ENCODE measurements around the gene LSM14A.

The LSM14A gene

DNA sequence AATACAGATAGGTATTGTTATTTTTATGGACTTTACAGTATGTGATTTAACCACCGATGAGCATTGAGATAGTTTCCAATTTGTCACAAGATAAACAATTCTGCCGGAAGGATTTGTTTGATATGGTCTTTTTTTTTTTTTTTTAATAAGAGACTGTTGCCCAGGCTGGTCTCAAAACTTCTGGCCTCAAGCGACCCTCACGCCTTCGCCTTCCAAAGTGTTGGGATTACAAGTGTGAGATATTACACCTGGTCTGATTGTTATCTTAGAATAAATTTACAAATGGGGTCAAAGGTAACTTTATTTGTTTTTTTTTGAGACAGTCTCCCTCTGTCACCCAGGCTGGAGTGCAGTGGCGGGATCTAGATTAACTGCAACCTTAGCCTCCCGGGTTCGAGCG is 83.2 kb downstream of the LSM14A start:
- DNase-seq (ENCODE audit: low spot score): no peak

DNA sequence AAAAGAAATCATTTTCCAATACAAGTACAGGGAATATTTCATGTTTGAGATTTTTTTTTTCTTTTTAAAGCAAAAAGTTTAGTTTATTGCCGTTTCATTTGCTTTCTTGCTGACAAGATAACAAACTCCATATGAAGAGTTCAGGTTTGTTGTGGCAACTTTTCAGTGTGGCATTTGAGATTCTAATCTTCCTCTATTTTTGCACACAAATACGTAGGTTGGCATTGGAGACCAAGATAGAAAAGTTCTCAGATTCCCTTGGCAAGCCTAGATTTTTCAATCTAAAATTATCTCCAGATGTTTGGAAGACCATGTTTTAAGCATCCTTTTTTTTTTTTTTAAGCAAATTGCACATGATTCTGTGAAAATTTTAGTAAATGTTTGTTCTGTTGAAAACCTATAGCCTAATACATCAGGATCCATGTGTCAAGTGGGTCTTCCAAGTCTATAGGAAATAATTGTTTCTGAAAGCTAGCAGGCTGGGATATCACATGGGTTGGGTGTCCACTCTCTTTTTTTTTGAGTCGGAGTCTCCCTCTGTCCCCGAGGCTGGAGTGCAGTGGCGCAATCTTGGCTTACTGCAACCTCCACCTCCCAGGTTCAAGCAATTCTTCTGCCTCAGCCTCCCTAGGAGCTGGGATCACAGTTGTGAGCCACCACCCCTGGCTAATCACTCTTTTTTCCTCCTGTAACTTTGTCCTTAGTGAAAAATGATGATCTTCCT is 84.7 kb downstream of the LSM14A start:
- no peak for DNase-seq (ENCODE audit: low spot score)

DNA sequence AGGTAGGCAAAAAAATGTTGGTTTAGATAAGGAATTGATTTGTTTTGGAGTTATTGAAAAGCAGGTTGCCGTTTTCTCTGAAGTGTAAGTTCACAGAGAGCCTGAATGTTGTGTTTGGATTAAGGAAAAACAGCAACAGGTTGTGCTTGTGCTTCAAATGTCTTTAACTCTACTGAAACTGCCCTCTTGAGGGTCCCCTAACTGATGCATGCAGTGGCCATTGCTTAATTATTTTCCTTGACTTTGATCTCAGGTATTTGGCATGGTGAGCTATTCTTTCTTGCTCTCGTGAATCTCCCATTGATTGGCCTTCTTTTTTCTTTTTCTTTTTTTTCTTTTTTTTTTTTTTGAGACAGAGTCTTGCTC is 85.2 kb downstream of the LSM14A start:
- no peak for DNase-seq (ENCODE audit: low spot score)

DNA sequence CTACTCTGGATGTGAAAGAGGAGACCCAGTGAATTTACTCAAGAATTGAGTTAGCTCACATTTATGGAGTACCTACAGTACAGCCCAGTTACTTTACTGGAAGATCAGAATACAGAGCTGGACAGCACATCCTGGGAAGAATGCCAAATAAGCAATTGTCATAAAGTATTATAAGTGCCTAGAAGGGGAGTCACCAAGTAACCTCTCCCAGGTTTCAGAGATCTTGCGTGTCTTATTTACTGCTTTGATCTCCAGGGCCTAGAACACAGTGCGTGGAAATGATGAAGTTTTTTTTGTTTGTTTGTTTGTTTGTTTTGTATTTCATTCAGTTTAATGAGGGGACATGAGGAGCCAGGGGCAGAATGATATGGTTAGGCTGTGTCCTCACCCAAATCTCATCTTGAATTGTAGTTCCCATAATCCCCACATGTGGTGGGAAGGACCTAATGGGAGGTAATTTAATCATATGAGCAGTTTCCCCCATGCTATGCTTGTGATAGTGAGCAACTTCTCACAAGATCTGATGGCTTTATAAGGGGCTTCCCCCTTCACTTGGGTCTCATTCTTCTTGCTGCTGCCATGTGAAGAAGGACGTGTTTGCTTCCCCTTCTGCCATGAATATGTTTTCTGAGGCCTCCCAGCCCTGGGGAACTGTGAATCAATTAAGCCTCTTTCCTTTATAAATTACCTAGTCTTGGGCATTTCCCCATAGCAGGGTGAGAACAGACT is 87.2 kb downstream of the LSM14A start:
- DNase-seq (ENCODE audit: low spot score): no peak

DNA sequence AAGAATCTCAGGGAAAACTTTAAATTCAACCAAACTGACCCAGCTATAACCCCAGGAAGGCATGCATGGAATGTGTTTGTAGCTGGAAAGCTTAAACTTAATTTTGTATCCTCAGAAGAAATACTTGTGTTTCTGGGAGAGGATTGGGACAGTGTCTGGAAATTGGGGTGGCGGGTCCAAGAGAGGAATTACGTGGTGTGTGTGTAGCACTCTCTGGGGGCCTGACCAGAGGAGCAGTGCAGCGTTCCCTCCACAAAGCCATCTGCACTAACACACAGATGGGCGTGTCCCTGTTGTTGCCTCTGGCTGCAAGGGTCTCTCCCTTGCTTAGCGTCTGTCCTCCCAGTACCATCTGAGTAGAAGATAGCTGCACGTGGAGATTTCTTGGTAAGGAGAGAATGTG is 88.5 kb downstream of the LSM14A start:
- DNase-seq (ENCODE audit: low spot score): no peak

DNA sequence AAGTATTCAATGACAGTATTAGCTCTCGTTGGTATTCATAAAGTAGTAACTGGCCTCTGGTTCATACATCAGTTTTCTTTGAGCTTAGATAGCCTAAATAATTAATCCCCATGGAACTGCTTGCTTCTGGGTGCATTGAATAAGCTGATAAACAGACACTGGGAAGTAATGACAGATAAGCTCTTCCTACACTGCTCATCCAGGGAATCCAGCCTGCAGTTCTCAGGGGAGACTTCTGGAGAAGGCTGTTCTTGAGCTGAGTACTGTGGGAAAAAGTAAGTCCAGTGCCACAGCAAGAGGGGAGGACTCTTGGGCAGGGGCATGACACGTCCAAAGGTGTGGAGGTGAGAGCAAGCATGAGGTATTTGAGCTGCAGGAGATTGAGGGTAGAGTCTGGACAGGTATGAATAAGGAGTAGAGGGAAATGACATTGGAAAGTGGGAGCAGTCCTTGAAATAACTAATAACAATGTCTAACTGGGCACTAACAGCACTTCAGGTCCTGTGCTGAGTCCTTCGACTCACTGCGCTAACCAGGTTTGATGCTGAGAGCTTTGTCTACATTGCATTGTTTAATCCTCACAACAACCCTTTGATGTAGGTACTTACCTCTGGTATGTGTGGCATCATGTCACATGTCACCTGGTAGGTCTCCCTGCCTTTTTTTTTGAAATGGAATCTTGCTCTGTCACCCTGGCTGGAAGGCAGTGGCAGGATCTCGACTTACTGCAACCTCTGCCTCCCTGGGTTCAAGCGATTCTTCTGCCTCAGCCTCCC is 89.2 kb downstream of the LSM14A start:
- DNase-seq (ENCODE audit: low spot score): no peak

DNA sequence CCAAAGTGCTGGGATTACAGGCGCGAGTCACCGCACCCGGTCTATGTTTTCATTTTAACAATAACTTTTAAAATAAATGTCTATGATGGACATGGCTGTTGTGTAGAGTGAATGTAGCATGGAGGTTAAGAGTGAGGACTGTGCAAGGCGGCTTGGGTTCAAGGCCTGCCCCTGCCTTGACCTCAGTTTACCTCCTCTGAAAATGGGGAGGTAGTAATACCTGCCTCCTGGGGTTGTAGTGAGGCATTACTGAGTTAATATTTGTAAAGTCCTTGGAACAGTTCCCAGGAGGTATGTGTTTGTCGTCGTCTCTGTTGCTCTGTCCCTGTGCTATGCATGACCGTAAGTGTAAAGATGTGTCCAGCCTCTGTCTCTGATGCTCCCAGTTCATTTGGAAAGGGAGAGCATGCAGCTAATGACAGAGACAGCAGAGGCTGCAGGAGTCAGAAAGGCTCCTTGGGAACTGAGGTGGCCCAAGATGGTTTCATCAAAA is 91.5 kb downstream of the LSM14A start:
- no peak for DNase-seq (ENCODE audit: low spot score)

DNA sequence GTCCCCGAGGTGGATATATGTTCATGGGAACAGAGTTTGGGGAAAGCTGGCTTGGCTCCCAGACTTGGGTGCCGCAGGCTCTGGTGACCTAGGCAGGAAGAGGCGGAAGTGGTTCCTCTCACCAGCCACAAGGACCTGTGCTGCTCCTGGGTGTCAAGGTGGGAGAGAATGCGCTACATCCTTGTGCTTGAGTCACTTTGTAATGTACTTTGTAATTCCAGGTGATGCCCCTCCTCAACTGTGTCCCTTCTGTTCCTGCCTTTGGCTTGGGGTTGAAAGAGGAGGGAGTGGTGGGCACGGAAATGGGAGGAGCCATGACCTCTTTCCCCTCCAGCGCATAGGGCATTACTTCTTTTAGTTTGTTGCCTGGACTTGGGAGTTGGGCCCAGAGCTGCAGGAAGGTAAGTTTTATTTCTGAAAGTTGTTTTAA is 92.9 kb downstream of the LSM14A start:
- DNase-seq (ENCODE audit: low spot score): no peak

DNA sequence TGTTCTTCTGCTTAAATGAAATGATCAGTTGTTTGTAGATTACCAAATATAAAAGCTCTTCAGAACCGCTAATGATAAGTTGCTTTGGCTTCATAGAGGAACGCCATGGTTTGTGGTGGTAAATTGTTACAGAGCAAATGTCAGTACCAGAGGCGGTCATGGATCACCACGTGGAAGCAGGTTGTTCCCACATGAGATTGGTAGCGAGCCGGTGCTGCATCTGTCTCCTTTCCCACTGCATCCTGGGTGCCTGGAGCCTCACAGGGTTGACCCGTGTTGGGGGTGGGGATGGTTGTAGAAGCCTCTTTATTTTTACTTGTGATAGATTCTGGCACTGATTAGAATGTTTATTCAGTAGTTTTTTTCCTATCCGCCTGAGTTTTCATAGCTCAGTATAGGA is 96.8 kb downstream of the LSM14A start:
- no peak for DNase-seq (ENCODE audit: low spot score)

DNA sequence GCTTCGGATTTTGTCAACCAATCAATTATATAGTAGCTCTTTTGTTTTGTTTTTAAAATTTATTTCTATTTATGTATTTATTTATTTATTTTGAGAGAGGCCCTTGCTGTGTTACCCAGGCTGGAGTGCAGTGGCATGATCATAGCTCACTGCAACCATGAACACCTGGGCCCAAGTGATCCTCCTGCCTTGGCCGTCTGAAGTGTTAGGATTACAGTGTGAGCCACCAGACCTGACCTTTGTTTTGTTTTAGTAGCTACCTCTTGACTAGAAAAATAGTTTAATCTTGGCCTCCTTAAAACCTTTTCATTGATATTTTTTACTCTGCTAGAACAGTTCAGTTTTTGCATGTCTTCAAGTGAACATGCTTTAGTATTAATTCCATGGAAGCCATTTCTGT is 97.2 kb downstream of the LSM14A start:
- no peak for DNase-seq (ENCODE audit: low spot score)

DNA sequence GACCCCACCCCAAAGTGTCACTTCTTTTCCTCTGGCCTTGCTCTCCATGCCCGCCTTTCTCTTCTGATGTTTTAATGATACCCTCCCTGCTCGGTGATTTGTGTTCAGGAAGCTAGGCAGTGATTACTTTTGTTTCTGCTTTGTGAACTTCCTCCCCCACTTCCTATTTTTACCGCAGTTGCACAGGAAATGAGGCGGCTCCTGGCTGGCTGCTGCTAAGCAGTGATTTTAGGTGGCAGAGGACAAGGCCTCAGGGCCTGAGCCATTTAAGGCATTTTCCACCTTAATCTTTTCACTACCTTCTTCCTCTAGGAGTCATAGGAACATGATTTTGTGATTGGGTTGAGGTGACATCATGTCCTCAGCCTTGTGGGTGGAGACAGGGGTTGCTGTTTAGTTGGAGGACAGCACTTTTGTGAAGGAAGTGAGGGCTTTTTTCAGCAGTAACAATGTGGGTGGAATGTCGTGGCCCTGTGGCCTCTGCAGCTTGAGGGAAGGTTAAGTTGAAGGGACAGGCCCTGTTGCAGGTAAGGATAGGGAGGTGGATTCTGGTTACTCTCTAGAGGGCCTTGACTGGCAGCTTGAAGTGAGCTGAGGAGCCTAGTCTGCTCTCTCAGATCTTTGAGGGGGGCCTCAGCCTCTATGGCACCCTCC is 97.8 kb downstream of the LSM14A start:
- DNase-seq (ENCODE audit: low spot score): peak; percentile 27

DNA sequence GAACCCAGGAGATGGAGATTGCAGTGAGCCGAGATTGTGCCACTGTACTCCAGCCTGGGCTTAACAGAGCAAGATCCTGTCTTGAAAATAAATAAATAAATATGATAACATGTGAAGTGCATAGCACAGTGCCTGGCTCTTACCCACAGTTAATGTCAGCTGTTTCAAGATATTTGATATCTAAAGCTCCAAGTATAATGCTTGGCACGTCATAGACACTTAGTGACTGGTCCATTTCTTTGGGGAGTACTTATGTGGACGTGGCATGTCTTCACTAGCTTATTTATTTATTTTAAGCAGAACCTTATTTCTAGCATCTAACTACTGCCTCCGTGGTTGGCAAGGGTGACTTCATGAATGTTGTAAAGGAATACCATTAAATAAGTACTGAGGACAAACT is 100.8 kb downstream of the LSM14A start:
- no peak for DNase-seq (ENCODE audit: low spot score)

DNA sequence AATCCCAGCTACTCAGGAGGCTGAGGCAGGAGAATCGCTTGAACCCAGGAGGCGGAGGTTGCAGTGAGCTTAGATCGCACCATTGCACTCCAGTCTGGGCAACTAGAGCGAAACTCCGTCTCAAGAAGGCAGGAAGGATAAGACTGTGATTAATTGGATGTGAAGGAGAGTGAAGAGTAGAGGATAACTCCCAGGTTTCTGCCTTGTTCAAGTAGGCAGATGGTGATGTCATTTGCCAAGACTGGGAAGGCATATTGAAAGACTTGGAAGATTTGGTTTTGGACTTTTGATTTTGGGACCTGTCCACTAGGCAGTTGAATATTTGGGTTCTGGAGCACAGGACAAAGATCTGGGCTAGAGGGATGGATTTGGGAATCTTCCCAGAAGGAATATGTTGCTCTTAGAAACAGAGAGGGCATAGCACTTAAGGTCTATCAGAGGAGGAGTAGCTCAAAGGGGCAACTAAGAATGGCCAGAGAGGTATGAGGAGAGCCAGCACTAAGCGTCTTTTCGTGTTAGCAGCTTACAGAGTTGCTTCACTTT is 102.1 kb downstream of the LSM14A start:
- DNase-seq (ENCODE audit: low spot score): no peak

DNA sequence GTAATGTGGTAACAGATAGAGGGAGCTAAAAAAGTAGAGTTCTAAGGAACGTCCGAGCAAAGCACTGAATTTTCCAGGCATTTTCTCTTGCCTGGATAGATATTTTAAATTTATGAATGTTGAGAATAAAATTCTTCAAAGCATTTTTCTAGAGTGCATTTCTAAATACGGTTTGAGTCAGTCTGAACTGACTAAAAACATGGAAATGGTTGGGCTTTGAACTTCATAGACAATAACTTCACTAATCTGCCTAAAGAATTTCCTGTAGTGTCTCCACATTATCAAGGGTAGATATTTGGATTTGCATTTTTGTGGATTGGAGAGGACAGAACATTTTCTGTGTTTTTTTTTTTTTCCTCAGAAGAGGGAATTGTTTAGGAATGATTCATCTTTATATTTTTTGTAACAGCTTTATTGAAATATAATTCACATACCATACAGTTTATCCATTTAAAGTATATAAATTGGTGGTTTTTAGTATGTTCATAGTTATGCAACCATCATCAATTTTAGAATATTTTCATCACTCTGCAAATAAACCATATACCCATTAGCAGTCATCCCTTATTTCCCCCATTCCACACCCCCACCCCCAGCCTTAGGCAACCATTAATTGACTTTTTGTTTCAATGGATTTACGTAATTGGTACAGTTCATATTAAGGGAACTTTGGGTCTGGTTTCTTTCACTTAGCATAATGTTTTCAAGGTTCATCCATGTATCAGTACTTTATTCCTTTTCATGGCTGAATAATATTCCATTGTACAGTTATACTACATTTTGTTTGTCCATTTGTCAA is 102.7 kb downstream of the LSM14A start:
- no peak for DNase-seq (ENCODE audit: low spot score)

DNA sequence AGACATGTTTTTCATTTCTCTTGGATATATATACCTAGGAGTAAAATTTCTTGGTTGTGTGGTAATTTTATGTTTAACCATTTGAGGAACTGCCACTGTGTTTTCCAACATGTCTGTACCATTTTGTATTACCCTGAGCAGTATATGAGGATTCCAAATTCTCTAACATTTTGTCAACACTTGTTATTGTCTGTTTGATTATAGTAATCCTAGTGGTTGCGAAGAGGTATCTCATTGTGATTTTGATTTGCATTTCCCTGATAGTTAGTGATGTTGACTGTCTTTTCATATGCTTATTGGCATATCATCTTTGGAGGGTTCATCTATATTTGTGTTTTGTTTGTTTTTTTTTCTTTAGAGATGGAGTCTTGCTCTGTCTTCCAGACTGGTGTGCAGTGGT is 103.4 kb downstream of the LSM14A start:
- DNase-seq (ENCODE audit: low spot score): no peak

DNA sequence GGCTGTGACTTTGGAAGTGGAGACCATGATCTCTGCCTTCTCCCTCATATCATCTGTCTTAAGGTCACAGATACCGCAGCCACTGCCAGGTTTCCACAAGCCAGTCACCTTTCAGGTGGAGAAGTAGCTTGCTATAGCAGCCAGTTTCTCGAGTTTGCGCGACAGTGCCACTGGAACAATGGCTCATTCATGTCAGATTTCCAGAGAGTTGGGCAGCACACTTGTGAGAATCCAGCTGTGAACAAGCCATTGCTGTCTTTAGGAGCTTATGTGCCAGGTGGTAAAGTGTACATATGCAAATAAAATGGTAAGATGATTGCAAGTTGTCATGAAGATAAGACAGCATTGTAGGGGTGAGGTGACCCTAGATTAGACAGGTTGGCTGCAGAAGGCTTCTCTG is 104.3 kb downstream of the LSM14A start:
- no peak for DNase-seq (ENCODE audit: low spot score)

DNA sequence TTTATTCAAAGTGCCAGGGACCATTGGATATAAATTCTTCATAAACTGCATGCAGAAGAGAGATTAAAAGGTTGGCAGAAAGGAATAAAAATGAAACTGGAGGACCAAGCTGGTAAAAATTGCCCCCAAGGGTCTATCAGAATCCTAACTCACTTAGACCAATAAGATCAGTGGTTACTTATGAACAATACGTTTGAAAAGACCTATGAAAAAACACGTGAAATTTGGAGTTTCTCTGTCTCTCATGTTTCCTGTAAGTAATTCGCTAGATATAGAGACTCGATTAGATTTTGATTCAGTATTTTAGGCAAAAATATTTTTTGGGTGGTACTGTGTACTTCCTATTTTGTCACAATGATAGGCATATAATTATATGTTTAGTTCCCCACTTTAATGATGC is 104.9 kb downstream of the LSM14A start:
- DNase-seq (ENCODE audit: low spot score): no peak

DNA sequence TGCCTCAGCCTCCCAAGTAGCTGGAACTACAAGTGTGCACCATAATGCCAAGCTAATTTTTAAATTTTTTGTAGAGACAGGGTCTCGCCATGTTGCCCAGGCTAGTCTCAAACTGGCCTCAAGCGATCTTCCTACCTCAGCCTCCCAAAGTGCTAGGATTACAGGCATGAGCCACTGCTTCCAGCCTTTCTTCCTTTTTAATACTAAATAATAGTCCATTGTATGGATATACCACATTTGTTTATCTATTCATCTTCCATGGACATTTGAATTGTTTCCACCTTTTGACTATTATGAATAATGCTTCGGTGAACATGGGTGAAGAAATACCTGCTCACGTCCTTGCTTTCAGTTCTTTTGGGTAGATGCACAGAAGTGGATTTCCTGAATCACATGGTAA is 106.5 kb downstream of the LSM14A start:
- DNase-seq (ENCODE audit: low spot score): no peak
